Neuron (in vitro differentiated cells): ENCODE data around the gene ST8SIA4.

Experiments
- H2AFZ ChIP-seq: one replicate; pipeline ENCODE4 v1.6.1; 2013; ENCODE audit warnings: low read depth, mild to moderate bottlenecking, inconsistent platforms, low read length, moderate library complexity
- H3K27me3 ChIP-seq: one replicate; pipeline ENCODE4 v1.6.1; 2013; ENCODE audit warnings: low read length; ENCODE audit not compliant: insufficient read depth
- H3K36me3 ChIP-seq: one replicate; pipeline ENCODE4 v1.6.1; 2013; ENCODE audit warnings: low read length; ENCODE audit not compliant: insufficient read depth
- H3K4me1 ChIP-seq: one replicate; pipeline ENCODE4 v1.6.1; 2013; ENCODE audit warnings: low read length; ENCODE audit not compliant: insufficient read depth
- H3K4me3 ChIP-seq: 2 replicates; pipeline ENCODE4 v1.5.1; 2013; ENCODE audit warnings: mild to moderate bottlenecking, low read length, moderate library complexity
- H3K9me3 ChIP-seq: one replicate; pipeline ENCODE4 v1.6.1; 2013; ENCODE audit warnings: low read length

The ST8SIA4 gene, protein sequence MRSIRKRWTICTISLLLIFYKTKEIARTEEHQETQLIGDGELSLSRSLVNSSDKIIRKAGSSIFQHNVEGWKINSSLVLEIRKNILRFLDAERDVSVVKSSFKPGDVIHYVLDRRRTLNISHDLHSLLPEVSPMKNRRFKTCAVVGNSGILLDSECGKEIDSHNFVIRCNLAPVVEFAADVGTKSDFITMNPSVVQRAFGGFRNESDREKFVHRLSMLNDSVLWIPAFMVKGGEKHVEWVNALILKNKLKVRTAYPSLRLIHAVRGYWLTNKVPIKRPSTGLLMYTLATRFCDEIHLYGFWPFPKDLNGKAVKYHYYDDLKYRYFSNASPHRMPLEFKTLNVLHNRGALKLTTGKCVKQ

DNA sequence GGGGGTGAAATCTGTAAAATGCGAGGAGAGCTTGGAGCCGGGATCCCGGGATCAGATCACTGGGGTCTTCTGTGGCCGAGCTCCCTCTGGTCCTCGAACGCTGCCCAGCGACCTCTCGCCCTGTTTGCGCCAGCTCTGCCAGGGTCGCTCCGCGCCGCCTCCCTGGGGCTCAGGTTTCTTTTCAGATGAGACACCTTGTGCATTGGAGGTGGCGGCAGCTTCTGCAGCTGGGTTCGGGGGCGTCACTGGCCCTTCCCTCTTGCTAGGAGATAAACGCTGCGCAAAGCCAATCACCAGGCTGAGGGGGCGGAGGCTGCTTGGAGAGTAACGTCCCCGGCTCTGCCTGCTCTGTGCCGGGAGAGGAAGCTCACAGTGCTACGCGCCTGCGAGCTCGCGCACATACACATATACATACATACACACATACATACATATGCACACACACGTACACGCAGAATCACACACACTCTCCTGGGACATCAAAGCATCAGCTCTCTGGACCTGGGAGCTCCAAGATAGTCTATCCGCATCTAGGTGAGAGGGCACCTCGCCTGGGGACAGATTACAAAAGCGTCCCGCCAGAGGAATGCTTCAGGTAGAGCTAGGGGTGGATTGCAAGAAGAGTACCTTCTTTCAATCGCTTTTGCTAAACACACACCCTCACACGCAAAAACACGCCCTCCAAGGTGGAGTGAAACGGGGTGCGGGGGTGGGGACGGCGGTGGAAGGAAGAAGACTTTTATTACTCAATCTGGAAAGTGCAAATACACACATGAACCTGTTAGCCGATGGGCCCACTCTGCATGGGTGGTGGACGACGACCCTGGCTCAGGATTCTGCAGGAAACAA, at the start of gene ST8SIA4:
Gene ST8SIA4, minus strand, starts transcription at position 244 of the 849 bp plus-strand sequence. CDS start 327 bp downstream, outside the sequence.
- H3K9me3 ChIP-seq, result no peaks in the 10 kb centered on the region
- peaks cover 10% of the 10 kb centered on the region for H3K4me1 ChIP-seq
- no peaks in the 10 kb centered on the region for H3K36me3 ChIP-seq
- no peaks in the 10 kb centered on the region for H3K27me3 ChIP-seq
- H3K4me3 ChIP-seq, result peak within 1 kb of the TSS; percentile 80
- H2AFZ ChIP-seq, result peak within 1 kb of the TSS; percentile 93

DNA sequence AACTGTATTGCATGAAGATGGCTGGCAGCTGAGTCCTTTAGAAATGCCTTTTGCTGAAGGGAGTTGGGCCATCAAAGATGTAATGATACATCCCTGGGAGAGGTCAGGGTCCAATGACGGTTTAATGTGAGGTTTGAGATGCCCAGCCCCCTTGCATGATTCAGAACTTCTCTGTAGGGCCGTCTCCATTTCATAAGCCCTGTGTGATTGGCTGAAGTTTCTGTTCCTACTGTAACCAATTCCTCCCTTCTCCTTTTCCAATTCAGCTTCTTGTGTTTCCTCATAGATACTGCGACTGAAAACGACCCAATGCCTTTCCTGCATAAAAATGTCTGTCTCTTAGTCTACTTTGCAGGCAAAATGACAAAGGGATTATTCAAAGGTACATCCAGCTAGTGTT, 47.9 kb upstream of the ST8SIA4 start:
- Histone ChIP-seq H3K4me1 (no peaks in the 10 kb centered on the region), H3K27me3 (no peaks in the 10 kb centered on the region), H3K4me3 (no peak overlapping the region), H2AFZ (no peak overlapping the region), H3K36me3 (no peaks in the 10 kb centered on the region), H3K9me3 (peaks cover 3% of the 10 kb centered on the region)

DNA sequence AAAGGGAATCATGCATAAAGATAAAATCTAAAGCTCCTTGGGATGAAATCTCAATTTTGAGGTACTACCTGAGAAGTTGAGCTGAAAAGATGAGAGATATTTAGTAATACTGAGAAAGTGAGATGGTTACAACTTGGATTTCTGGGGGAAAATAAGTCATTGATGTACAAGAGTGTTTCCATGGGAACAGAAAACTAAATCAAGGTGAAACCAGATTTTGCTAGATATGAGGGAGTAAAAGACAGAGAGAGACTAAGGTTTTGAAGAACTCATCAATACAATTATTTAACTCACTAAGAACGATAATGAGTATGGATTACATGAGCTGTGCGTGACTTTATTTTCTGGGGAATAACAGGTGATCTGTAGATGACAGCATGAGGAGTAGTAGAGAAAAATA, 10.2 kb upstream of the ST8SIA4 start:
- no peaks in the 10 kb centered on the region for H3K4me1 ChIP-seq
- H2AFZ ChIP-seq, result no peak overlapping the region
- no peaks in the 10 kb centered on the region for H3K9me3 ChIP-seq
- no peaks in the 10 kb centered on the region for H3K27me3 ChIP-seq
- H3K36me3 ChIP-seq, result no peaks in the 10 kb centered on the region
- no peak overlapping the region for H3K4me3 ChIP-seq

DNA sequence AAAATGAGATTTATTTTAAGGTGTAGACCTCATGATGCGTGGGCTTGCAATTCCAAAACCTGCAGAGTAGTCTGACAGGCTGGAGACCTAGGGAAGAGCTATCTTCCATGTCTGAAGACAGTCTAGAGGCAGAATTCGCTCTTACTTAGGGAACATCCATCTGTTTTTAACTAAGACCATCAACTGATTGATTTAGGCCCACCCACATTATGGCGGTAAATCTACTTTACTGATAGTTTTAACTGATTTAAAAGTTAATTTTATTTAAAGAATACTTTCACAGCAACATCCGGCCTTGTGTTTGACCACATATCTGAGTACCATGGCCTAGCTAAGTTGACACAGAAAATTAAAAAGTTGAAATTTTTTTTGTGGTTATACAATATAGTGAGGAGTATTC, 6.0 kb upstream of the ST8SIA4 start:
- Histone ChIP-seq H2AFZ (no peak overlapping the region), H3K9me3 (no peaks in the 10 kb centered on the region)

DNA sequence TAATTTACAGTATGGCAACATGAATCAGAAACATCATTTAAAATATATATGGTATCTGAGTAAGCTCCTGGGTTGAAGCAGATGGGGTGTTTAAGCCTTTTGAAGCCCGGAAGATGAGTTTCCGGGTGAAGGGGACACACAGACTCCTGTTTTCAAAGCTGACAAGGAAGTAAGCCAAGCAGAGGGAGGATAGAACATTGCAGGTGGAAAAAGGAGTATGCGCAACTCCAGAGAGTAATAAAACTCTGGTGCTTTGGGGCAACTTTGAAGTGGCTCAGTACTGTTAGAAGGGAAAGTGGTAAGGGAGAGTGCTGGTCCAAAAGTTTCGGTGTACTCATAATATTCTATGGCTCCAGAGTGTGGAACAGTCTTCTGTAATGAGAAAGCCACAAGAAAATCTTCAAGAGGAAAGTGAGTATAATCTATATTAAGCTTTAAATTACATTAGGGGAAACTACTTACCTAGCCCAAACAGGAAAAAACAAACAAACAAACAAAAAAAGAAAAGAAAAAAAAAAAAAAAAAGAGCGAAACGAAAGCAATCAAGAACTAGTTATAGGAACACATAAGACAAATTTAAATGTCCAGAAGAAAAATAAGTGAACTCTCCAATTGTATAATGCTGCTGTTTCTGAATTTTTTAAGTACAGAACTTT, 2.3 kb upstream of the ST8SIA4 start:
- Histone ChIP-seq H3K27me3 (no peaks in the 10 kb centered on the region), H3K4me3 (peak overlapping the region; percentile 80), H3K9me3 (no peaks in the 10 kb centered on the region), H3K36me3 (no peaks in the 10 kb centered on the region), H2AFZ (no peak overlapping the region), H3K4me1 (peaks cover 2% of the 10 kb centered on the region)

More for the DNA sequence above, 6.0 kb upstream of the ST8SIA4 start:
- no peaks in the 10 kb centered on the region for H3K27me3 ChIP-seq
- H3K4me1 ChIP-seq, result peaks cover under 1% of the 10 kb centered on the region
- no peak overlapping the region for H3K4me3 ChIP-seq
- H3K36me3 ChIP-seq, result no peaks in the 10 kb centered on the region

DNA sequence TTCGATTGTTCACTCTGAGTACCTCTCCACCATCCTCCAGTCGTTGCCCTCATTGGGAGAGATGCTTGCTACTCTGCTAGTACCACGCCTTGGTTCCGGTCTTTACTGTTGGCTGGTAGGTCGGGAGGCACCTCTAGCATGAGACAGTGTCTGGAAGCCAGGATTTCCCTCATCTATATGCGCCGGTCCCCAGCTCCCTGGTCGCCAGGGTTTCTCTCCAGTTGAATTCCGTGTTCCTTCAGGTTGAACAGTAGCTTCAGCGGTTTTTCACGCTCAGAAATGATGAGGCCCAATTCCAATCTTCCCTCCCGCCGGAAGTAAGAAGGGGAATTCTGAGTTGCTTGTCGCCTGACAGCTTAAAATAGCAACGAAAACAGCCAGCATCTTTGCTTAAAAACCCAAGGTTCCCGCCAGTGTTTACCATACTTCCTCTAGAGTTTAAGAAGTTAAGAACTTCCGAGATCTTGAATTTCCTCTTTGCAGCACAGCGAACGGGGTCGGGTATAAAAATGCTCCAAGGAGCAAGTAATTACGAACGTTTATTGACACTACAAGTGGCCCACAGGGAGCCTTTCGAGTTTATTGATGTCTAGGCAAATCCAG, 1.3 kb upstream of the ST8SIA4 start:
- Histone ChIP-seq H2AFZ (peak overlapping the region; percentile 93), H3K36me3 (no peaks in the 10 kb centered on the region), H3K4me3 (peak overlapping the region; percentile 80), H3K9me3 (no peaks in the 10 kb centered on the region), H3K27me3 (no peaks in the 10 kb centered on the region), H3K4me1 (peaks cover 8% of the 10 kb centered on the region)

DNA sequence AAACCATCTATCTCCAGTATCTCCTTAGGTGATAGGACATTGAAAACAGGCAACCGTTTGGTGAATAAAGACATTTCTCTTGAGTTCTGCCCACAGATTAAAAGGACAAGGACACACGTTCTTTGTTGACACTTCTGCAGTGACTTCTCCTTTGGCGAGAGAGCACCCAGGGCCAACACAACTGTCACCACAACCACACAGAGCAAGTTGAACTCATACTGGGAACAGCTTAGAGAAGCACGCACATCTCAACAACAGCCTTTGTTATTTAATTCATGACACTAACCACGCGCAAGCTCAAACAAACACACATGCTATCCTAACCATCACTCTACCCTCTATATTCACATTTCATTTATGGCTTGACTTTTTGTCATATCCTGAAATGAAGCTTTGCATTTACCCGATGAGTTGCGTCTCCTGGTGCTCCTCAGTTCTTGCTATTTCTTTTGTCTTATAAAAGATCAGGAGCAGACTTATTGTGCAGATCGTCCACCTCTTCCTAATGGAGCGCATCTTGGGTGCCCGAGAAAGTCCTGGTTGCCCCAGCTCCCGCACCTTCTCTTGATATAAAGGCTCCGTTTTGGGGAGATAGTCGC, 543 bp downstream of the ST8SIA4 start:
- H3K36me3 ChIP-seq, result no peaks in the 10 kb centered on the region
- H3K4me3 ChIP-seq, result peak overlapping the region; percentile 80
- H3K27me3 ChIP-seq, result no peaks in the 10 kb centered on the region
- no peaks in the 10 kb centered on the region for H3K9me3 ChIP-seq
- H2AFZ ChIP-seq, result peak overlapping the region; percentile 93
- peaks cover 10% of the 10 kb centered on the region for H3K4me1 ChIP-seq

DNA sequence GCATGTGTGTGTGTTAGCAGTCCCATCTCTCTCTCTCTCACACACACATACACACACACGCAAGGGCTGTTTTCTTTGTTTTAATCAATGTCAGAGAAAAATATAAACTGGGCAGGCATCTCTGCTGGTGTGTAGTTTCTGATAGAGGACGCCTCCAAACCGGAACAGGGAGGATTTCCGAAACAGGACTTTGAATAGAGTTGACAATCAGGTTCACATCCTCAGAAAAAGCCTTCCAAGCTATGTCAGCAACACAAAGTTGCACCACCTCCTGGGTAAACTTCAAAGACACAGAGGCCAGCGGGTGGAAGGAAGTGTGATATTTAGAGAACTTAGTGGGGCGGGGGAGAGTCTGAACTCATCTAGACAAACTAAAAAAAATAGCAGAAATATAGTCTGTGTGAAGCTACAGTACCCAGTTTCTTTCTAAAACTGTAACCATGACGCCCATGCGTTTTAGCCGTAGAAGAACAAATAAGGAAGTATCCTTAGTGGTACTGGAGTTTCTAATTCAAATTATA, 1.2 kb downstream of the ST8SIA4 start:
- Histone ChIP-seq H3K9me3 (no peaks in the 10 kb centered on the region), H3K27me3 (no peaks in the 10 kb centered on the region), H2AFZ (peak overlapping the region; percentile 93), H3K4me1 (peaks cover 10% of the 10 kb centered on the region), H3K4me3 (peak overlapping the region; percentile 80), H3K36me3 (no peaks in the 10 kb centered on the region)

DNA sequence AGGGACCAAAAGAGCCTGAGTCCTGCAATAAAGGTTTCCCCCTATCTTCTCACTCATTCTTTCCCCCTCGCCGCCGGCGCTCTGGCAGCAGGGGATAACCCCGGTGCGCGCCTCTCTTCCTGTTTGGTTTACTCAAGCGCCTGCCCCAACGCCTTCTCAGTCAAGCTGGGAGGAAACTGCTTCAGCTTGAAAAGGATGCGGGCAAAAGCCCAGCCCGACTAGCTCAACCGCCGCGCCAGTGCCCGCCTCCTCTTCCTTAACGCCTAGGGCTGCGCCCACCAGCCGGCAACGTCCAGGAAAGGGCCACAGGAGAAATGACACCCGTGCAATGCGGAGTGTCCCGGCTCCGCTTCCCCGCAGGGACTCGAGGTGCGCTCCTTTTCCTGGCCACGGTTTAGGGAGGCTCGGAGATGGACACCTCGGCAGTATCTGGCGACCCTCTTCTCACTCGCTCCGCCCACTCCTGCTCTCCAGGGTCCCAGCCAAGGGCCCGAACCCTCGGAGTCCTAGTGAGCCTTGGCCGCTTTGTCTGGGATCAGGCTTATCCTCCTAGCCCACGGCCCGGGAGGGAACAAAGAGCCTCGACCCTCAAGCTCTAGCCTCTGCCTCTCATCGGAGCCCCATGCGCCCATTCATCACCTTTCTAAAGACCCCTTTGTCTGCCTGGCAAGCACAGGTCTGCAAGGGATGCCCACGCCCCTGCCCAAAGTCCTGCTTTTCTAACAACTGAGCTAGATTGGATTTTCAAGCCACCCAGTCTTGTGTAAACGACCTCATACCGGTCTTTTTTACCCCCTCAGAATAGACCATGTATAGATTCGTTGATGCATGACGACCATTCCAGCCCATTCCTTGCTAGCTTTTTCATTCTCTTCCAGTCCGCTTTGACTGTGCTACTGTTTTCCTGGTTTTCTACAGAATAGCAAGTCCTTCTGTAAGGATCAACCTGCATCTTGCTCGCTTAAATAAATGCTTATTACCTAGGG, 2.0 kb downstream of the ST8SIA4 start:
- Histone ChIP-seq H2AFZ (peak overlapping the region; percentile 39), H3K4me1 (peaks cover 10% of the 10 kb centered on the region), H3K9me3 (no peaks in the 10 kb centered on the region), H3K4me3 (peak overlapping the region; percentile 80), H3K36me3 (no peaks in the 10 kb centered on the region), H3K27me3 (no peaks in the 10 kb centered on the region)

DNA sequence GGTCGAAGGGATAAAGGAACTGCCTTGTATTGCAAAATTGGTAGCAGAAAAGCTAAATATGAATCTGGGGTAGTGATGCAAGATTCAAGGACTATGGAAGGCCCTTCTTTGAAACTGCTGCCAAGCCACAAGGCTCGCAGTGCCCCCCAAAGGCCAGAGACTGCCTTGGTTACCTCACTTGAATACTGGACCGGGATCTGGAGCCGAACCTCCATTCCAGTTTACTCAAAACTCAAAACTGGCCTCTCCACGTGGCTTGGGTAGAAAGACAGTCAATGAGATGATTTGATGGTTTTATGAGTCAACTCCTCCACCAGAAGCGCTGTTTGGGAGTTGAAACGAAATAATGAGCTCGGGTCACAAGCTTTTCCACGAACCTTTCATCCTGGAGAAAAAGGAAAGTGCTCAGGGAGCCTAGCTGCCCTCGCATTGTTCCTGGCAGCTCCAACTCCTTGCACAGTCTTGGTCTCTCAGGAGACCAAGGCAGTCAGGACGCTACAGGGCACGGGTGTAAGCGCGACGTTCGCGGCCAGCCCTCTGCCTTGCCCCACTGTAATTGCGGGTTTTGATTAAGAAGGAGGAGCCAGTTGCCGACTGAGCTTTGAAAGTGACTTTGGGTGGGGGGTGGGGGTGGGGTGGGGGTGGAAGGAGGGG, 2.8 kb downstream of the ST8SIA4 start:
- Histone ChIP-seq H3K4me1 (peaks cover 10% of the 10 kb centered on the region), H3K27me3 (no peaks in the 10 kb centered on the region), H3K4me3 (peak overlapping the region; percentile 80), H3K36me3 (peaks cover 3% of the 10 kb centered on the region), H3K9me3 (no peaks in the 10 kb centered on the region), H2AFZ (peak overlapping the region; percentile 50)

DNA sequence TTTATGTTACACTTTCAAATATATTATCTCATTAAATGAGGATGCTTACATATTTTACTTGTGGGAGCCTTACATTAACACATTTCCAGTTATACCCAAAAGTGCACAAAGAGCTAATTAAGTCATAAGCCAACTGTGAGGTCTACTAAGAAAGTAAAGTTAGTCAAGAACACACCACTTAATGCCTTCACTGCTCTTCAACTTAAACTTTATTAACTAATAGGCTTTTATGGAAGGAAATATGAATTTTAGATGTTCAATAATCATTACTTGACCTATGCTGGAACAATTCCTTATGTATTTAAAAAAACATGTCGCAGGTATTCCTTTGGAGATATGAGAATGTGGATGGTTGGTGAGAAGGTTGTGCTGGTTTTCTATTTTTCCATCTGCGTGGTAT, 3.4 kb downstream of the ST8SIA4 start:
- Histone ChIP-seq H2AFZ (peak overlapping the region; percentile 50), H3K36me3 (peaks cover 3% of the 10 kb centered on the region), H3K4me1 (peaks cover 10% of the 10 kb centered on the region), H3K9me3 (no peaks in the 10 kb centered on the region), H3K27me3 (no peaks in the 10 kb centered on the region), H3K4me3 (peak overlapping the region; percentile 80)
